ENCODE results near the gene ANLN.

The ANLN gene

GRCh38 chr7:36404639-36405408 is 15.2 kb downstream of the ANLN start:
- no peak for DNase-seq
- no peak overlapping the region for H3K9ac ChIP-seq (ENCODE audit: low read depth, low read length)
- no peak overlapping the region for H3K4me3 ChIP-seq (ENCODE audit: low read depth in 1 of 2, low read length in 2 of 2)
- ATAC-seq (ENCODE audit: insufficient read depth, low read depth): no peak
- no peaks in the 10 kb centered on the region for H3K27me3 ChIP-seq (ENCODE audit: insufficient read depth, low read length, poor library complexity)
- H4K20me1 ChIP-seq (ENCODE audit: insufficient read depth, low read length): peaks cover 14% of the 10 kb centered on the region; the same call in 1 of the 2 replicates
- no peak overlapping the region for H2AFZ ChIP-seq (ENCODE audit: low read depth, low read length)
- H3K36me3 ChIP-seq (ENCODE audit: insufficient read depth, low read length): peaks cover 98% of the 10 kb centered on the region
- no peaks in the 10 kb centered on the region for H3K4me1 ChIP-seq (ENCODE audit: insufficient read depth, low read length)
- H3K4me2 ChIP-seq (ENCODE audit: insufficient read depth, low read length): no peak overlapping the region
- no peak for TF ChIP-seq CTCF (IDR thresholded peaks at IDR 0.05; ENCODE audit: borderline replicate concordance, extremely low read depth, low read length, poor library complexity, severe bottlenecking)
- TF ChIP-seq EZH2 (IDR thresholded peaks at IDR 0.05; ENCODE audit: borderline replicate concordance, low read depth, low read length, severe bottlenecking): no peak
- no peak overlapping the region for H3K27ac ChIP-seq (ENCODE audit: low read length)
- no peaks in the 10 kb centered on the region for H3K9me3 ChIP-seq (ENCODE audit: insufficient read depth, low read length, severe bottlenecking)
- H3K79me2 ChIP-seq (ENCODE audit: insufficient read depth, low read length): peaks cover 78% of the 10 kb centered on the region

GRCh38 chr7:36405409-36405803 is 15.7 kb downstream of the ANLN start:
- H3K79me2 ChIP-seq (ENCODE audit: insufficient read depth, low read length): peaks cover 75% of the 10 kb centered on the region
- no peak overlapping the region for H3K4me2 ChIP-seq (ENCODE audit: insufficient read depth, low read length)
- no peaks in the 10 kb centered on the region for H3K27me3 ChIP-seq (ENCODE audit: insufficient read depth, low read length, poor library complexity)
- TF ChIP-seq CTCF (IDR thresholded peaks at IDR 0.05; ENCODE audit: borderline replicate concordance, extremely low read depth, low read length, poor library complexity, severe bottlenecking) (no peak), EZH2 (IDR thresholded peaks at IDR 0.05; ENCODE audit: borderline replicate concordance, low read depth, low read length, severe bottlenecking) (no peak)
- H3K4me3 ChIP-seq (ENCODE audit: low read depth in 1 of 2, low read length in 2 of 2): no peak overlapping the region
- no peaks in the 10 kb centered on the region for H3K4me1 ChIP-seq (ENCODE audit: insufficient read depth, low read length)
- H3K36me3 ChIP-seq (ENCODE audit: insufficient read depth, low read length): peaks cover 96% of the 10 kb centered on the region
- H3K27ac ChIP-seq (ENCODE audit: low read length): no peak overlapping the region
- peaks cover 14% of the 10 kb centered on the region; the same call in 1 of the 2 replicates for H4K20me1 ChIP-seq (ENCODE audit: insufficient read depth, low read length)
- no peak overlapping the region for H2AFZ ChIP-seq (ENCODE audit: low read depth, low read length)
- DNase-seq: no peak
- H3K9me3 ChIP-seq (ENCODE audit: insufficient read depth, low read length, severe bottlenecking): no peaks in the 10 kb centered on the region
- ATAC-seq (ENCODE audit: insufficient read depth, low read depth): no peak
- H3K9ac ChIP-seq (ENCODE audit: low read depth, low read length): no peak overlapping the region

GRCh38 chr7:36406156-36406555 is 16.5 kb downstream of the ANLN start:
- no peaks in the 10 kb centered on the region for H3K9me3 ChIP-seq (ENCODE audit: insufficient read depth, low read length, severe bottlenecking)
- no peak for ATAC-seq (ENCODE audit: insufficient read depth, low read depth)
- TF ChIP-seq EZH2 (IDR thresholded peaks at IDR 0.05; ENCODE audit: borderline replicate concordance, low read depth, low read length, severe bottlenecking) (no peak), CTCF (IDR thresholded peaks at IDR 0.05; ENCODE audit: borderline replicate concordance, extremely low read depth, low read length, poor library complexity, severe bottlenecking) (no peak)
- no peaks in the 10 kb centered on the region for H3K4me1 ChIP-seq (ENCODE audit: insufficient read depth, low read length)
- H3K4me3 ChIP-seq (ENCODE audit: low read depth in 1 of 2, low read length in 2 of 2): no peak overlapping the region
- H3K4me2 ChIP-seq (ENCODE audit: insufficient read depth, low read length): no peak overlapping the region
- peaks cover 11% of the 10 kb centered on the region; the same call in 1 of the 2 replicates for H4K20me1 ChIP-seq (ENCODE audit: insufficient read depth, low read length)
- H3K9ac ChIP-seq (ENCODE audit: low read depth, low read length): no peak overlapping the region
- H3K79me2 ChIP-seq (ENCODE audit: insufficient read depth, low read length): peaks cover 70% of the 10 kb centered on the region
- no peak overlapping the region for H3K27ac ChIP-seq (ENCODE audit: low read length)
- H2AFZ ChIP-seq (ENCODE audit: low read depth, low read length): no peak overlapping the region
- H3K27me3 ChIP-seq (ENCODE audit: insufficient read depth, low read length, poor library complexity): no peaks in the 10 kb centered on the region
- peaks cover 96% of the 10 kb centered on the region for H3K36me3 ChIP-seq (ENCODE audit: insufficient read depth, low read length)
- no peak for DNase-seq

All from DND-41 (cell line).